OCI-LY3 (cell line): ENCODE results near the gene ADCY7.

Experiments used
- H2AFZ ChIP-seq: fragments of 200-600, 300-600 bp; shearing (Covaris generic); 2 replicates; pipeline ENCODE4 v1.6.0; 2014; ENCODE audit warnings: antibody characterized with exemption, low read depth, low read length
- H3K27ac ChIP-seq: fragments of 200-600, 300-600 bp; sonication (generic); 2 replicates; pipeline ENCODE4 v1.5.1; 2014; ENCODE audit warnings: mild to moderate bottlenecking, low read length, moderate library complexity, mixed read lengths
- H3K27me3 ChIP-seq: fragments of 200-600, 300-600 bp; sonication (generic); 2 replicates; pipeline ENCODE4 v1.6.1; 2014; ENCODE audit warnings: low read depth, low read length, mixed read lengths
- H3K36me3 ChIP-seq: fragments of 200-600, 300-600 bp; sonication (generic); replicated peaks from 2 replicates; pipeline ENCODE3; 2014; ENCODE audit warnings: low read depth, low read length, mixed read lengths
- H3K4me1 ChIP-seq: fragments of 300-600, 200-600 bp; sonication (generic); 2 replicates; pipeline ENCODE4 v1.6.1; 2014; ENCODE audit warnings: low read length, mixed read lengths
- H3K4me2 ChIP-seq: fragments of 200-600, 300-600 bp; sonication (generic); 2 replicates; pipeline ENCODE4 v1.6.1; 2014; ENCODE audit warnings: low read length, mixed read lengths
- H3K4me3 ChIP-seq: fragments of 300-600, 200-600 bp; sonication (generic); 2 replicates; pipeline ENCODE4 v1.5.1; 2014; ENCODE audit warnings: antibody characterized with exemption, mild to moderate bottlenecking, low read length, moderate library complexity
- H3K79me2 ChIP-seq: fragments of 300-600, 200-600 bp; shearing (Covaris generic); 2 replicates; pipeline ENCODE4 v1.6.1; 2014; ENCODE audit warnings: mild to moderate bottlenecking, low read length, mixed read lengths
- H3K9ac ChIP-seq: fragments of 300-600, 200-600 bp; shearing (Covaris generic); 2 replicates; pipeline ENCODE4 v1.6.0; 2014; ENCODE audit warnings: mild to moderate bottlenecking, low read length, moderate library complexity
- H3K9me3 ChIP-seq: fragments of 200-600, 300-600 bp; shearing (Covaris generic); 2 replicates; pipeline ENCODE4 v1.6.1; 2014; ENCODE audit warnings: low read length, mixed read lengths; ENCODE audit not compliant: insufficient read depth
- H4K20me1 ChIP-seq: fragments of 200-600, 300-600 bp; sonication (generic); 2 replicates; pipeline ENCODE4 v1.6.1; 2016; ENCODE audit warnings: low read length, mixed read lengths; ENCODE audit not compliant: insufficient read depth
- CTCF ChIP-seq: fragments of 200-600, 300-600 bp; sonication (generic); IDR thresholded peaks from 2 replicates; pipeline ENCODE4 v1.5.1; 2014; ENCODE audit warnings: antibody characterized with exemption, low read length, low read depth
- EZH2phosphoT487 ChIP-seq: fragments of 200-600 bp; shearing (Covaris generic); IDR thresholded peaks from 2 replicates; pipeline ENCODE4 v1.6.1; 2018; ENCODE audit warnings: antibody characterized with exemption, mixed run types, low read depth

The ADCY7 gene

DNA sequence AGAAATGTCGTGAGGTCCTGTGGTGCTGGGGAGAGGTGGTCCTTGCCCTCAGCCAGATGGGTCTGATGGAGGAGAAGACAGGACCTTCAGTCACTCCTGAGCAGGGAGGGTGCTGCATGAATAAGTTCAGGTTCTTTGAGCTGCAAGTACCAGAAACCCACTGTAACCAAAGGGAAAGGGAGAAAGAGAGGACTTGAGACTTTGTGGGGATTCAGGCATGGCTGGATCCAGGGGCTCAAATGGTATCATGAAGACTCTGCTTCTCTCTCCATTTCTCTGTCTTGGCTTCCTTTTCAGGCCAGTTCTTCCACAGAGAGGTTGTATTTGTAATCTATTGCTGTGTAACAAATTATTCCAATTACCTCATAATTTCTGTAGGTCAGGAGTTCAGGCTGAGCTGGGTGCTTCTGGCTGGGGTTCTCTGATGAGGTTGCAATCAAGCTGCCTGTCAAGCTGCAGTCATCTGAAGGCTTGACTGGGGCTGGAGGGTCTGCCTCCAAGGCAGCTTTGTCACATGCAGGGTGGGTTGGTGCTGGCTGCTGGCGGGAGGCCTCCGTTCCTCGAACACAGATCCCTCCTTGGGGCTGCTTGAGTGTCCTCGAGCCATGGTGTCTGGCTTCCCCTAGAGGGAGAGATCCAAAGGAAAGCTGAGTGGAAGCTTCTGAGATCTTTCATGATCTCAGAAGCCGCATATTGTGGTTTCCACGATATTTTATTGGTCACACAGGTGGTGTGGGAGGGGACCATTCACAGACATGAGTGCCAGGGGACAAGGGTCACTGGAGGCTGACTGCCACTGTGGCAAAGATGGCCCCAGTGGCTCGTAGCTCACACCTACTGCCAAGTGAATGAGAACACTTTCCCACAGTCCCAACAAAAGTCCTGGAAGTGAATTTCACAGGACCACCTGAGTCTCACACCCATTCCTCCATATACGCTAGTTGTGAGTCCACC, 5.9 kb upstream of the ADCY7 start:
- Histone ChIP-seq H3K4me3 (no peak overlapping the region), H2AFZ (no peak overlapping the region), H3K79me2 (no peaks in the 10 kb centered on the region), H3K4me1 (peaks cover 13% of the 10 kb centered on the region), H4K20me1 (no peaks in the 10 kb centered on the region), H3K27me3 (no peaks in the 10 kb centered on the region), H3K9me3 (no peaks in the 10 kb centered on the region), H3K27ac (no peak overlapping the region), H3K9ac (no peak overlapping the region), H3K36me3 (no peaks in the 10 kb centered on the region), H3K4me2 (no peak overlapping the region)
- TF ChIP-seq EZH2phosphoT487: no peak
- TF ChIP-seq CTCF: no peak

DNA sequence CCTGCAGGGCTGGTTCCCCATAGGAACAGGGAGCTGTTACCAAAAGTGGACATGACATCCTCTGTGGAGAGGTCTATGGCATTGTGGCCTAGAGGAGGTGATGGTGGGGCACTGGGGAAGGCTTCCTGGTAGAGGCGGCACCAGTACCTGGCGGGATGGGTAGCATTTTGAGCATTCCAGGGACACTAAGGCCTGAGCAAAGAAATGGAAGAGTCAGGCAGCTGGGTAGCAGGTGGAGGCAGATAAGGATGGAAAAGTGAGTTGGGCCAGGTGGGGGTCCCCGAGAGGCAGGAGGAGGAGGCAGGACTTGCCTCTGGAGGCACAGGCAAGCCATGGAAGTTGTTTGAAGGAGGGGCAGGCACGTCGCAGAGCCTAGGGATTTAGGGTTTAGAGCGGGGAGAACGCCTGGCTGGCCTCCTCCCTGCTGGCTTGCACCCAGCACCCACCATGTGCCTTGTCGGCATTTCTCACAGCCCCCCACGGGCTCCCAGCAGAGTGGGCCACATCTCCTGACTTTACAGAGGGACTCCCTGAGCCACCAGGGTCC, 5.1 kb upstream of the ADCY7 start:
- no peaks in the 10 kb centered on the region for H3K9me3 ChIP-seq
- no peaks in the 10 kb centered on the region for H3K36me3 ChIP-seq
- no peak overlapping the region for H3K27ac ChIP-seq
- H3K4me1 ChIP-seq: peaks cover 21% of the 10 kb centered on the region
- H4K20me1 ChIP-seq: no peaks in the 10 kb centered on the region
- no peaks in the 10 kb centered on the region for H3K27me3 ChIP-seq
- no peak overlapping the region for H3K4me3 ChIP-seq
- no peak overlapping the region for H3K9ac ChIP-seq
- no peak overlapping the region for H2AFZ ChIP-seq
- H3K4me2 ChIP-seq: no peak overlapping the region
- no peaks in the 10 kb centered on the region for H3K79me2 ChIP-seq
- no peak for TF ChIP-seq CTCF
- TF ChIP-seq EZH2phosphoT487: no peak

- peaks cover 25% of the 10 kb centered on the region for H3K4me1 ChIP-seq
- no peak overlapping the region for H2AFZ ChIP-seq
- H3K9me3 ChIP-seq: no peaks in the 10 kb centered on the region
- H3K9ac ChIP-seq: no peak overlapping the region
- H3K36me3 ChIP-seq: no peaks in the 10 kb centered on the region
- H3K79me2 ChIP-seq: no peaks in the 10 kb centered on the region
- no peak overlapping the region for H3K4me2 ChIP-seq
- no peak overlapping the region for H3K4me3 ChIP-seq
- no peaks in the 10 kb centered on the region for H3K27me3 ChIP-seq
- TF ChIP-seq CTCF (no peak), EZH2phosphoT487 (no peak)
- H3K27ac ChIP-seq: no peak overlapping the region
- H4K20me1 ChIP-seq: no peaks in the 10 kb centered on the region
Measured at GRCh38 chr16:50261707-50262235, 4.6 kb upstream of the ADCY7 start.
